Smooth muscle cell (in vitro differentiated cells): ENCODE results near the gene MIA2. TPM values are rescaled to one million over a fixed set of nuclear protein-coding genes. Genes with fewer than 3 reads are reported as not detected.

Source experiments
- DNase-seq: peaks from one replicate; lab custom pipeline; 2025; ENCODE audit not compliant: unreplicated experiment; lab: John Stamatoyannopoulos, UW
- H2AFZ ChIP-seq: fragments of 200-600 bp; sonication (generic); 2 replicates; pipeline ENCODE4 v1.6.0; 2016; ENCODE audit warnings: antibody characterized with exemption, low read depth, mild to moderate bottlenecking
- H3F3A ChIP-seq: fragments of 200-600 bp; sonication (generic); 2 replicates; pipeline ENCODE4 v1.6.0; 2017; ENCODE audit warnings: antibody characterized with exemption, low read depth
- H3K27ac ChIP-seq: fragments of 200-600 bp; sonication (generic); 2 replicates; pipeline ENCODE4 v1.5.1; 2016; ENCODE audit warnings: low read depth, mild to moderate bottlenecking
- H3K27me3 ChIP-seq: fragments of 200-600 bp; sonication (generic); 2 replicates; pipeline ENCODE4 v1.6.1; 2016; ENCODE audit warnings: low read depth, mild to moderate bottlenecking
- H3K36me3 ChIP-seq: fragments of 200-600 bp; sonication (generic); 2 replicates; pipeline ENCODE4 v1.5.1; 2016; ENCODE audit warnings: low read depth
- H3K4me1 ChIP-seq: fragments of 200-600 bp; sonication (generic); 2 replicates; pipeline ENCODE4 v1.5.1; 2016; ENCODE audit warnings: low read depth
- H3K4me2 ChIP-seq: fragments of 200-600 bp; sonication (generic); 2 replicates; pipeline ENCODE4 v1.6.0; 2016; ENCODE audit warnings: mild to moderate bottlenecking
- H3K4me3 ChIP-seq: fragments of 200-600 bp; sonication (generic); 2 replicates; pipeline ENCODE4 v1.5.1; 2016; ENCODE audit warnings: mild to moderate bottlenecking
- H3K79me2 ChIP-seq: fragments of 200-600 bp; sonication (generic); 2 replicates; pipeline ENCODE4 v1.6.0; 2016; ENCODE audit warnings: low read depth, mild to moderate bottlenecking
- H3K9ac ChIP-seq: fragments of 200-600 bp; sonication (generic); 2 replicates; pipeline ENCODE4 v1.6.0; 2016; ENCODE audit warnings: low read depth
- H3K9me3 ChIP-seq: fragments of 200-600 bp; sonication (generic); replicated peaks from 2 replicates; pipeline ENCODE4 v1.5.1; 2016; ENCODE audit warnings: low read depth
- H4K20me1 ChIP-seq: fragments of 200-600 bp; sonication (generic); 2 replicates; pipeline ENCODE4 v1.6.0; 2016; ENCODE audit warnings: low read depth
- CTCF ChIP-seq: fragments of 200-600 bp; sonication (generic); IDR thresholded peaks from 2 replicates; pipeline ENCODE4 v1.5.1; 2017; ENCODE audit warnings: borderline replicate concordance, mild to moderate bottlenecking, antibody characterized with exemption; ENCODE audit not compliant: insufficient read depth, poor library complexity, severe bottlenecking
- WGBS: methylation state at CpG from one replicate; pipeline ENCODE4 v1.1.7; 2016; ENCODE audit warnings: low lambda C conversion rate; 5-methylcytosine and 5-hydroxymethylcytosine counted together
- polyA plus RNA-seq: library from polyadenylated mRNA; unstranded; fragments of >200 nt; fragmentation: Nextera tagmentation; extraction: Ambion mirVana; gene quantifications from 2 replicates; pipeline ENCODE4 v1.2.1, GENCODE V29; 2016
- total RNA-seq: library from RNA; depleted of rRNA; stranded (reverse); fragments of >200 nt; gene quantifications from 2 replicates; pipeline ENCODE4 v1.2.3, GENCODE V29; 2014

MIA2 gene
- total and polyA plus RNA-seq, 2 experiments from 2014 or later: 14.6 to 18.6 TPM

- Histone ChIP-seq H3K79me2 (peaks cover 19% of the 10 kb centered on the region), H3K9me3 (no peaks in the 10 kb centered on the region), H3K36me3 (no peaks in the 10 kb centered on the region), H4K20me1 (peaks cover 9% of the 10 kb centered on the region), H2AFZ (no peak overlapping the region), H3K4me1 (peaks cover 24% of the 10 kb centered on the region), H3K4me2 (no peak overlapping the region), H3F3A (no peaks in the 10 kb centered on the region), H3K9ac (no peak overlapping the region), H3K27me3 (no peaks in the 10 kb centered on the region), H3K4me3 (no peak overlapping the region), H3K27ac (no peak overlapping the region)
- WGBS: 90% methylated on average over 7 of the region's 7 CpGs
- DNase-seq: no peak
- TF ChIP-seq CTCF: no peak
Observed at GRCh38 chr14:39264057-39264456, 30.3 kb downstream of the MIA2 start.

GRCh38 chr14:39264558-39264957, 30.8 kb downstream of the MIA2 start:
- Histone ChIP-seq H2AFZ (peak overlapping the region; percentile 35), H3K79me2 (peaks cover 24% of the 10 kb centered on the region), H3K9ac (no peak overlapping the region), H3K4me2 (no peak overlapping the region), H3K36me3 (no peaks in the 10 kb centered on the region), H4K20me1 (peaks cover 14% of the 10 kb centered on the region), H3K27me3 (no peaks in the 10 kb centered on the region), H3K4me3 (peak overlapping the region; percentile 79), H3F3A (no peaks in the 10 kb centered on the region), H3K4me1 (peaks cover 24% of the 10 kb centered on the region), H3K9me3 (no peaks in the 10 kb centered on the region), H3K27ac (no peak overlapping the region)
- WGBS: 94% methylated on average over 1 of the region's 1 CpG
- TF ChIP-seq CTCF: no peak
- no peak for DNase-seq

GRCh38 chr14:39265033-39265432, 31.3 kb downstream of the MIA2 start:
- Histone ChIP-seq H2AFZ (peak overlapping the region; percentile 35), H3K9ac (no peak overlapping the region)
- TF ChIP-seq CTCF: no peak

GRCh38 chr14:39265806-39266524, 32.2 kb downstream of the MIA2 start:
- Histone ChIP-seq H3K4me3 (peak overlapping the region; percentile 79), H3K27me3 (no peaks in the 10 kb centered on the region), H3F3A (no peaks in the 10 kb centered on the region), H3K9ac (peak overlapping the region; percentile 93), H3K9me3 (no peaks in the 10 kb centered on the region), H3K4me1 (peaks cover 24% of the 10 kb centered on the region), H3K36me3 (no peaks in the 10 kb centered on the region), H3K4me2 (peak overlapping the region; percentile 92), H2AFZ (peak overlapping the region; percentile 99), H3K27ac (peak overlapping the region; percentile 84), H3K79me2 (peaks cover 38% of the 10 kb centered on the region), H4K20me1 (peaks cover 27% of the 10 kb centered on the region)
- no peak for DNase-seq
- 28% methylated on average over 14 of the region's 14 CpGs for WGBS
- TF ChIP-seq CTCF: no peak

More at GRCh38 chr14:39265033-39265432, 31.3 kb downstream of the MIA2 start:
- WGBS: 32% methylated on average over 2 of the region's 2 CpGs
- H3K36me3 ChIP-seq: no peaks in the 10 kb centered on the region
- peak overlapping the region; percentile 79 for H3K4me3 ChIP-seq
- no peak for DNase-seq
- peak overlapping the region; percentile 92 for H3K4me2 ChIP-seq
- peaks cover 29% of the 10 kb centered on the region for H3K79me2 ChIP-seq
- H3K27me3 ChIP-seq: no peaks in the 10 kb centered on the region
- peaks cover 24% of the 10 kb centered on the region for H3K4me1 ChIP-seq
- H3F3A ChIP-seq: no peaks in the 10 kb centered on the region
- peak overlapping the region; percentile 84 for H3K27ac ChIP-seq
- H3K9me3 ChIP-seq: no peaks in the 10 kb centered on the region
- H4K20me1 ChIP-seq: peaks cover 19% of the 10 kb centered on the region
